Measurements from ENCODE around the gene NCOA3.
"Not testable (repeated sequence)": the region's sequence is repeated elsewhere in the genome, so short reads cannot be mapped to it uniquely, and the experiment has no call there.

The NCOA3 gene

GRCh38 chr20:47502271-47503239 is 868 bp downstream of the NCOA3 start:
- peak in 1 of 2 experiments; percentile 25 for DNase-seq

GRCh38 chr20:47503685-47504084 is 2.0 kb downstream of the NCOA3 start:
- DNase-seq = peak in 1 of 2 experiments; percentile 42

- no peak for DNase-seq
These were observed 4.6 kb downstream of the NCOA3 start for GRCh38 chr20:47506335-47506734.

GRCh38 chr20:47506850-47507249 is 5.2 kb downstream of the NCOA3 start:
- DNase-seq = no peak

GRCh38 chr20:47507275-47507981 is 5.7 kb downstream of the NCOA3 start:
- not testable (repeated sequence) for DNase-seq

GRCh38 chr20:47508278-47508677 is 6.6 kb downstream of the NCOA3 start:
- DNase-seq = no peak

- DNase-seq = no peak
These were observed 7.5 kb downstream of the NCOA3 start for GRCh38 chr20:47509104-47509661.

GRCh38 chr20:47509685-47510084 is 8.0 kb downstream of the NCOA3 start:
- DNase-seq = no peak

GRCh38 chr20:47515843-47516242 is 14.2 kb downstream of the NCOA3 start:
- DNase-seq = no peak

- no peak for DNase-seq
These were observed 19.5 kb downstream of the NCOA3 start for GRCh38 chr20:47521059-47521808.

- no peak for DNase-seq
These were observed 22.5 kb downstream of the NCOA3 start for GRCh38 chr20:47524015-47524784.

- no peak for DNase-seq
These were observed 25.5 kb downstream of the NCOA3 start for GRCh38 chr20:47527004-47527800.

GRCh38 chr20:47529840-47530239 is 28.2 kb downstream of the NCOA3 start:
- no peak for DNase-seq

GRCh38 chr20:47531458-47531857 is 29.8 kb downstream of the NCOA3 start:
- DNase-seq = no peak

- DNase-seq = no peak
These were observed 30.3 kb downstream of the NCOA3 start for GRCh38 chr20:47532002-47532401.

GRCh38 chr20:47533518-47534062 is 31.9 kb downstream of the NCOA3 start:
- no peak for DNase-seq

- no peak for DNase-seq
These were observed 32.7 kb downstream of the NCOA3 start for GRCh38 chr20:47534405-47534804.

- no peak for DNase-seq
These were observed 33.4 kb downstream of the NCOA3 start for GRCh38 chr20:47535088-47535487.

GRCh38 chr20:47535994-47536393 is 34.3 kb downstream of the NCOA3 start:
- no peak for DNase-seq

- no peak for DNase-seq
These were observed 39.0 kb downstream of the NCOA3 start for GRCh38 chr20:47540443-47541354.
